Fibroblast of skin of left biceps (primary cell): ENCODE results near the gene NDNF.

ENCODE experiments used
- DNase-seq, 2 experiments: peaks; one replicate each; pipeline ENCODE4 v3.0.0-alpha.2; 2013; ENCODE audit warnings: low read depth in 2 of 2

The NDNF gene, protein sequence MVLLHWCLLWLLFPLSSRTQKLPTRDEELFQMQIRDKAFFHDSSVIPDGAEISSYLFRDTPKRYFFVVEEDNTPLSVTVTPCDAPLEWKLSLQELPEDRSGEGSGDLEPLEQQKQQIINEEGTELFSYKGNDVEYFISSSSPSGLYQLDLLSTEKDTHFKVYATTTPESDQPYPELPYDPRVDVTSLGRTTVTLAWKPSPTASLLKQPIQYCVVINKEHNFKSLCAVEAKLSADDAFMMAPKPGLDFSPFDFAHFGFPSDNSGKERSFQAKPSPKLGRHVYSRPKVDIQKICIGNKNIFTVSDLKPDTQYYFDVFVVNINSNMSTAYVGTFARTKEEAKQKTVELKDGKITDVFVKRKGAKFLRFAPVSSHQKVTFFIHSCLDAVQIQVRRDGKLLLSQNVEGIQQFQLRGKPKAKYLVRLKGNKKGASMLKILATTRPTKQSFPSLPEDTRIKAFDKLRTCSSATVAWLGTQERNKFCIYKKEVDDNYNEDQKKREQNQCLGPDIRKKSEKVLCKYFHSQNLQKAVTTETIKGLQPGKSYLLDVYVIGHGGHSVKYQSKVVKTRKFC

DNA sequence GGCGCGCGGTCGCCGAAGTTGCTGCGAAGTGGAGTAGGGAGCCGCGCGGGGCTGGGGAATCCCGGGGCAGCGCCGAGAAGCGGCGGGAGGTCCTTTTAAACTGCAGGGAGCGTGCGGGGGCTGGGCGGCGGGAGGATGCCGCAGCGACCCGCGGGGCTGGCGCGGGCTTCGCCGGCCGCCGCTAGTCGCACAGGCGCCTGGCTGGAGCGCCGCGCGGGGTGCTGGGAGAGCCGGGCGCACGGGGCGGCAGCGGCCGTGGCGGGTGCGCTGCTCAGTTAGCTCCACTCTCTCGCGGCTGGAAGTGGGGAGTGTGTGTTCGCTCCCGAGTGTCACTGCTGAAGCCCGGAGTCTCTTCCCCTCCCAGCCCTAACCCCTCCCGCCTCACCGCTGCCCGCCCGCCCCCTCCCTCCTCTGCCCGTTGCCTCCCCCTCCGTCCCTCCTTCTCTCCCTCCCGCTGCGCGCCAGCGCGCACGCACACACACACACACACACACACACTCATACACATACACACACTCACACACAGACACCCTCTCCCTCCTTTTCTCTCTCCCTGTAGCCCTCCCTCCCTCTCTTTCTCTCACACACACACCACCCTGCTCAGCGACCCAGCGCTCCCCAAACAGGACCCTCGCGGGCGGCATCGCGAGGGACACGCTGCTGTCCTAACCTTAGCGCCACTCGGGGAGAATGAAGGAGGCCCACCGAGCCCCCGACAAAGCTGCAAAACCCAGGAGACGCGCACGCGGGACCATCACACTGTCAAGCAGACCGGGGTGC is at the start of gene NDNF:
NDNF (minus strand) TSS at position 312 of the 780 bp plus-strand sequence. CDS start 26,698 bp downstream, outside the sequence.
- DNase-seq = peak in 1 of 2 experiments; percentile 50

DNA sequence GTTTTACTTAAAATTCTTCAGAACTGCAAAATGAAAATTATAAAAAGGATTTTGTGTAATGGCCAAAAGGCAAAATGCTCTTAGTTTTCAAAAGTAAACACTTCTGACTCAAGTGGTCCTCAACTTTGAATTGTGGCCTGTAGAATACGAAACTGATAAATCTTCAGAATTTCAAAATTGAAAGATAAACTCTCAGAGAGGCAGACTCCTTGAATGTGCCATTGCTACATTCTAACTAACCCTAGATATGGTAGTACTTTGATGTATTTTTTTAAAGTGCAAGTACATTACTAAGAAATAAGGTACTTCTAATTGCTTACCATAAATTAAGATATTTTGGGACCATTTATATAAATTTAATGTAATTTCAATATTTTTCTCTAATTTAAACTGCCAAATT is 47.4 kb upstream of the NDNF start:
- no peak for DNase-seq

DNA sequence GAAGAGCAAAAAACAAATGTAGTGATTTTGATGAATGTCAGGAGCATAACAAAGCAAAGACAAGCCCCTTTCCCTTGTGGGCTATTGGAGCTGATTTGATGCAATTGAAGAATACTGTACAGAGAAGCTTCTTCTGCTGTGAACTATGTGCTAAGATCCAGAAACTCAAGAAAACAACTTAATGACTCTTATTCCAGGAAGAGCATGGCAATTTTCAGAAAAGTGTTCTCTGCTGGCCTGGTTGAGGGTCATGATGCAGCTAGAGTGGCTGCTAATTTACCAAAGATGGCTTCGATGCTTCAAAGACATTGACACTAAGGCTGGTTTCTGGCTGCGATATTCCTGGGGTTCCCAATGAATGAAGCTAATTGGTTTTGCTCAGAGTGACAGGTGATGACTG is 46.0 kb upstream of the NDNF start:
- no peak for DNase-seq

DNA sequence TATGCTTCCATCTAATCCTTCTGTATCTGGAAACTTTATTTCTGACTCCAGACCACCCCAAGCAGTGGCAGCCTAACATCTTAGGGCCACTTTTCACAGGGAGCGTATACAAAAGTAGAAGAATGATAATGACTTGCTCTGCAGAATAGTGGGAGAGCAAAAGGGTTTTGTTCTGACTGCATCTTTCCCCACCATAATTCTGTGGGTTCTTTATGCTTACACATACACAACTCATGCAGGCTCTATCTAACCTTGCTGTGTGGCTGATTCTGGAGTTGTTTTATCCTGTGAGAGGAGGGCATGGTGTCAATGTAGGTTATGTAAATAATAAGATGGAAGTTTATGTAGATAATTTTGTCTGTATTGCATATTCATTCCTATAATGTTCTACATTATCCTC is 42.4 kb upstream of the NDNF start:
- no peak for DNase-seq

GRCh38 chr4:121112530-121112929 is 40.2 kb upstream of the NDNF start:
- no peak for DNase-seq

DNA sequence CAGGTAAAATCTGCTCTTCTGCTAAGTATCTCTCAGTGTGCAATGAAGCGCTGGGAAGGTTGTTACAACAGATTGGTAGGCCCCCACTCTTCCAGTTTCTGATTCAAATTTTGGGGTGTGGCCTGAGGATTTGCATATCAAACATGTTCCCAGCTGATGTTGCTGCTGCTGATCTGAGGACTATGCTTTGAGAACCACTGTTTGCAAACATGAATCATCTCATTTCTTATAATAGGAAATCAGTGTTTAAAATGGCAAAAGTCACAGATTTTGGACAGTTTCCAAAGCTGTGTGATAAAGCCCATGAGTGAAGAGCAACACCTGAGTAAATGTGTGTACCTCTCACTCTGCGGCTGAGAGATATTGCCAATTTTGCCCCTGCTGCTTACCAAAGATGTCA is 36.2 kb upstream of the NDNF start:
- DNase-seq = no peak

GRCh38 chr4:121107507-121107906 is 35.2 kb upstream of the NDNF start:
- no peak for DNase-seq

GRCh38 chr4:121100093-121100775 is 27.9 kb upstream of the NDNF start:
- no peak for DNase-seq

GRCh38 chr4:121098266-121098665 is 25.9 kb upstream of the NDNF start:
- no peak for DNase-seq

DNA sequence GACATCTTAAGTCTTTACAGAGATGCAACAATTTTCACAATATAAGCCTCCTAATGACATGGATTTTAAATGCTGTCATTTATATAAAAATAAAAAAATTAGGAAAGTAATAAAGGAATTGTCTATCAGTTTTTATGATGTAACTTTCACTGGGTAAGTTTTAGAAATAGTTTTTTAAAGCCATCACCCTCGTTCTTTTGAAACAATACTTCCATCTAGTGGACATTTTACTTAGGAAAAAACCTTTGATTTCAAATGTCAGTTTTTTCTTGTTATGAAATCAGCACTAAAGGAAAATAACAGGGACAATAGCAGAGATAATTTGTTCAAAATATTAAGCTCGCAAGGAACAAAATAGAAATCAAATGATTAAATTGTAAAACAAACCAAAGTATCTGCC is 24.3 kb upstream of the NDNF start:
- peak in 1 of 2 experiments; percentile 23 for DNase-seq

GRCh38 chr4:121096191-121096590 is 23.9 kb upstream of the NDNF start:
- DNase-seq = no peak

DNA sequence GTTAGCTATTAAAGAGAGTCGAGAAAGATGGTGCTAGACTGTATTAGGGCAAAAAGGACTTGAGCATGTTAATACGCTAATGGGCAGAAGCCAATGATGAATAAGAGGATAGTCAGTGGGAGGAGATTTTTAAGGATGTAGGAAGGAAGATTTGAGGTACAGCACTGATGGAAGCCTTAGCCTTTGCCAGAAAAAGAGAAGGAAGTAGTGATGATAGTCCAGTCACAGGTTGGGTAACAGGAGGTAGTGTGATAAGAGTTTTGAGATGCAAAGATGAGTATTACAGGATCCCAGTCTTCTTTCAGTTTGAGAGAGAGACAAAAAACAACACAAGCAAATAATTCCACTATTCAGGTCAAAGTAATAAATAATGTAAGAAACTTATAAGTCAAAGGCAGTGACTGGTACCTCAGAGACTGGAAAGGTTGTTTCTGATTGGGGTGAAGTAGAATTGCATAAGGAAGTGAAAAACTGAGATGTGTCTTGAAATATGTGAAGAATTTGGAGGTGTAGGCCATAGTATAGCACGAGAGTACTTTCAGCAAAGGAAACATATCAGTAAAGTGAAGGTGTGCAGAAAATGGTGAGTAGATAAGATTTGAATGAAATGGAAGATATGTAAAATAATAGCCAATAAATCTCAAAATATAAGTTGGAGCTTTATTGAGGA is 22.1 kb upstream of the NDNF start:
- DNase-seq = no peak

GRCh38 chr4:121093261-121093660 is 20.9 kb upstream of the NDNF start:
- DNase-seq = no peak

DNA sequence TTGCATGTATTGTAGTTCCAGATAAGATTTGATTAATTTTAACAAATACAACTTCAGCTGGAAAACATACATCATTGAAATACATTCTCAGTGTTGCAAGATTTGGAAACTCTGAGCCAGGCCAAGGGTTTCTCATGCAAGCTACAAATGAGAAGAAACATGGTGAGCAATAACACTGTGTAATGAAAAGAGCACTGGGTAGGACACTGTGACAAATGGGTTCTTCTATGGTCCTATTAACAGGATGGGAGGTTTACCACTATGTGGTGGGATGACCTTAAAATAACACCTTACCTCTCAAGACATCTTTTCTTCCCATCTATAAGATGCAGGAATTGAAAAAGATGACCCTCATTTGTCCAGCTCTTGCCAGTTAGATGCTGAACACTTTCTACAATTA is 19.6 kb upstream of the NDNF start:
- no peak for DNase-seq

- DNase-seq = no peak
These were observed 16.5 kb upstream of the NDNF start for GRCh38 chr4:121088867-121089266.

- no peak for DNase-seq
These were observed 7.0 kb upstream of the NDNF start for GRCh38 chr4:121079376-121079775.

- DNase-seq = no peak
These were observed 5.2 kb upstream of the NDNF start for GRCh38 chr4:121077496-121077895.

DNA sequence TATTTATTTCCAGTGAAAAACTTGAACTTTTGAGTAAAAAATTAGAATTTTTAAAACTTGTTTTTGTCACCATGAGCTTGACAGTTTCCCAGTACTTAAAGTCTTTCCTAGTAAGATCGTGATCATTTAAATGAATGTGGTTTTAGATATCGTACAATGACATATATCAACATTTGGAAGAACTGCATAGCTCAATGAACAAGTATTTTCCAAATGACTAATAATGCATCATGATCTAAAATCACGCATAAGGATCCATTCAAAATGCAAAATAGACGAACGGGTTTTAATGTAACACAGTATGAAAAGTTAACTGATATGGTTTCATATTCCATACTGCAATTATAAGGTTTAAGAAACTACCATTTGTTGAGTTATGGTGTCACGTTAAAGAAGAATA is 4.1 kb upstream of the NDNF start:
- DNase-seq = no peak

DNA sequence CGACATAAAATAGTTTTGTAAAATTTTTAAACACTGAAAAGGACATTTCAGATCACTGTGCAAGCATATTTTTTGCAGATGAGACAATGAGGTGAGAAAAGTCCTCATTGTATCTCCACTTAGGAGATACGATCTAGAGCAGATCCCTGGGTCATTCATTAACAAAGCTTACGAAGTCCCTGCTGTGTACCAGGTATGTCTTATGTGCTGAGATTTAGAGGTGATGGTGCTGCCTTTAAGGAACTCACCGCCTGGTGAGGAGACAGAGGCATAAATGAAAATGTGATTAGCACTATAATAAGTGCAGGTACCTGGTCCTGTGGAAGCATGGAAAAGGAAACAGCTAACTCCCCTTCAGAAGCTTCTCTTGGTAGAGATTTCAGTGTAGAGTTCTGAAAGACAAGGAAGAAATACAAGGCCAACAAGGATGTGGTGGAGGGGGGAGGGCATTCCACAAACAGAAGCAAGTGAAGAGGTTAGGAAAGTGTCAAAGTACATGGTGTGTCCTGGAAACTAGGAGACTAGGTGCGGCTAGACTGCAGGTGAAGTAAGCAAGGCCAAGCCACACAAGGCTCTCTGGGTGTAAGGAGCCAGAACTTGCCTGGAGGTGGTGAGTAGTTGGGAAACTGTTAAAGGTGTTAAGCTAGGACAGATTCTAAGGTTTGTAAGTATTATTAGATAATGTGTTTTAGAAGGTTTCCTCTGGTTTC is 1.5 kb upstream of the NDNF start:
- DNase-seq = no peak

DNA sequence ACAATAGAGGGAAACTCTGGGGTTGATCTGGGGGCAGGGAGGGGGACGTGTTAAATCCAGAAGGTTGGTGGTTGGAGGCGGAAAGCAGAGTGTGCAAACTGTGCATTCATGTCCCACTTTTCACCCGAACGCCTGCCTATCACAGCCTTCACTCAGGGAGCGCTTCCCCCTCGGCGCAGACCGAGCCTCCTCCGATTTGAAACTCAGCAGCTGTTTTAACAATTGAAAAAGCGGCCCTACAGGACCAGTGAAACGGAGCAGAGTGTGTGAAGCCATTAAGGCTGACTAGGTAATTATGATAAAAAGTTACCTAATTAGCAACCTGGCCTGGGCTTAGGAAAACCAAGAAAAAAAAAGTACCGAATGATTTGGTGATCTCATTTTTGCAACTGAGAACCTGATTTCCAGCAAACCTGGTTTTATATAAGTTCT is 685 bp upstream of the NDNF start:
- no peak for DNase-seq

GRCh38 chr4:121071640-121072223 is 603 bp downstream of the NDNF start:
- no peak for DNase-seq
